HCT116 (cell line): Measurements from ENCODE around the gene C9orf78. TPM values are rescaled to one million over a fixed set of nuclear protein-coding genes. Genes with fewer than 3 reads are reported as not detected.
"Not testable (repeated sequence)": the region's sequence is repeated elsewhere in the genome, so short reads cannot be mapped to it uniquely, and the experiment has no call there.

Experiments
- ATAC-seq: fragments of 200-7000 bp; cut with Tn5 transposase; 2 replicates; pipeline ENCODE4 v1.9.1; 2020; ENCODE audit warnings: mild to moderate bottlenecking, moderate library complexity
- BruUV-seq: library from RNA; stranded (reverse); fragments of 400-500 nt; replicated peaks from 2 replicates; lab custom pipeline; 2021; lab: Mats Ljungman, UMichigan
- CTCF ChIA-PET: fragments of 300-600 bp; sonication (Branson Sonifier 250); formaldehyde crosslinking; loops from one replicate; lab custom pipeline; 2021; ENCODE audit warnings: antibody characterized with exemption; lab: Charles Lee
- POLR2A ChIA-PET: fragments of 300-600, 350-600 bp; sonication (Branson Sonifier 250); formaldehyde crosslinking; loops from one replicate; lab custom pipeline; 2021; ENCODE audit warnings: antibody characterized with exemption; lab: Charles Lee
- RAD21 ChIA-PET, 2 experiments: fragments of 300-600 bp; sonication (Branson Sonifier 250); formaldehyde crosslinking; loops; one replicate each; lab custom pipeline; 2023; ENCODE audit warnings: low total read pairs in 2 of 2; ENCODE audit not compliant: uncharacterized antibody in 2 of 2, unreplicated experiment in 2 of 2, low non-redundant PET in 1 of 2; lab: Charles Lee
- DNase-seq: peaks from one replicate; pipeline ENCODE4 v3.0.0-alpha.2; 2010; ENCODE audit warnings: low read depth, low spot score
- H2AFZ ChIP-seq: fragments of 200-600 bp; shearing (Covaris generic), sonication (generic); 2 replicates; pipeline ENCODE4 v1.6.1; 2017; ENCODE audit warnings: low read depth, mixed run types, mixed read lengths, antibody characterized with exemption, low read length; ENCODE audit not compliant: poor library complexity, severe bottlenecking
- H3K27ac ChIP-seq: 2 replicates; pipeline ENCODE4 v1.5.1; 2012; ENCODE audit warnings: low read depth, low read length
- H3K27me3 ChIP-seq: fragments of 200-600 bp; sonication (generic); 2 replicates; pipeline ENCODE4 v1.6.1; 2016; ENCODE audit warnings: mixed run types, low read length, mixed read lengths; ENCODE audit not compliant: insufficient read depth
- H3K36me3 ChIP-seq, 2 experiments: fragments of 200-500 bp in 1 of 2; fragments of 200-600 bp in 1 of 2; sonication (Bioruptor generic) in 1 of 2; sonication (generic) in 1 of 2; 2 replicates each; pipeline versions ENCODE4 v1.5.1 to v1.6.1; 2014 to 2016; ENCODE audit warnings: low read length in 2 of 2, inconsistent platforms in 1 of 2, mixed read lengths in 1 of 2, mixed run types in 1 of 2; ENCODE audit not compliant: insufficient read depth in 2 of 2, control insufficient read depth in 1 of 2
- H3K4me1 ChIP-seq, 2 experiments: fragments of 200-600 bp in 1 of 2; sonication (generic) in 1 of 2; 2 replicates each; pipeline versions ENCODE4 v1.5.1 to v1.6.1; 2012 to 2017; ENCODE audit warnings: low read length in 2 of 2, inconsistent platforms in 1 of 2, mild to moderate bottlenecking in 1 of 2, mixed read lengths in 1 of 2, mixed run types in 1 of 2, moderate library complexity in 1 of 2; ENCODE audit not compliant: insufficient read depth in 2 of 2, control insufficient read depth in 1 of 2
- H3K4me2 ChIP-seq: fragments of 200-600 bp; sonication (generic); 2 replicates; pipeline ENCODE4 v1.6.1; 2017; ENCODE audit warnings: mixed run types, low read length, mixed read lengths
- H3K4me3 ChIP-seq, 2 experiments: fragments of 200-600 bp in 1 of 2; sonication (generic) in 1 of 2; replicated peaks in 1 of 2; 2 replicates each; pipeline ENCODE4 v1.5.1; 2011 to 2016; ENCODE audit warnings: low read length in 2 of 2, control low read depth in 1 of 2, low read depth in 1 of 2, mild to moderate bottlenecking in 1 of 2, mixed read lengths in 1 of 2, mixed run types in 1 of 2
- H3K79me2 ChIP-seq: fragments of 200-600 bp; sonication (generic); 2 replicates; pipeline ENCODE4 v1.6.1; 2017; ENCODE audit warnings: mild to moderate bottlenecking, mixed run types, low read length, moderate library complexity, mixed read lengths; ENCODE audit not compliant: insufficient read depth
- H3K9ac ChIP-seq: fragments of 200-600 bp; sonication (generic); 2 replicates; pipeline ENCODE4 v1.6.1; 2016; ENCODE audit warnings: low read length, mixed read lengths
- H3K9me2 ChIP-seq: fragments of 200-600 bp; sonication (generic), shearing (Covaris generic); 2 replicates; pipeline ENCODE4 v1.6.1; 2017; ENCODE audit warnings: mixed run types, mild to moderate bottlenecking, moderate library complexity; ENCODE audit not compliant: insufficient read depth
- H3K9me3 ChIP-seq, 2 experiments: fragments of 200-500 bp in 1 of 2; fragments of 200-600 bp in 1 of 2; sonication (Bioruptor generic) in 1 of 2; sonication (generic) in 1 of 2; 2 replicates each; pipeline ENCODE4 v1.6.1; 2014 to 2017; ENCODE audit warnings: low read length in 2 of 2, mixed read lengths in 2 of 2, inconsistent platforms in 1 of 2, low read depth in 1 of 2, mild to moderate bottlenecking in 1 of 2, mixed run types in 1 of 2, moderate library complexity in 1 of 2; ENCODE audit not compliant: control insufficient read depth in 1 of 2, insufficient read depth in 1 of 2
- H4K20me1 ChIP-seq: fragments of 200-600 bp; sonication (generic), shearing (Covaris generic); 2 replicates; pipeline ENCODE4 v1.6.1; 2017; ENCODE audit warnings: mixed run types, mild to moderate bottlenecking, moderate library complexity; ENCODE audit not compliant: insufficient read depth
- ATF3 ChIP-seq: IDR thresholded peaks from 2 replicates; pipeline ENCODE4 v1.6.1; 2012
- CTCF ChIP-seq, 3 experiments: fragments of 200-600 bp in 1 of 3; sonication (generic) in 1 of 3; IDR thresholded peaks in 2 of 3; conservative IDR thresholded peaks in 1 of 3; 2 replicates each; pipeline ENCODE4 v1.5.1; 2012 to 2017; ENCODE audit warnings: low read depth in 2 of 3, low read length in 2 of 3, antibody characterized with exemption in 1 of 3, borderline replicate concordance in 1 of 3, control low read depth in 1 of 3, mild to moderate bottlenecking in 1 of 3, mixed read lengths in 1 of 3, mixed run types in 1 of 3, moderate library complexity in 1 of 3; ENCODE audit not compliant: insufficient read depth in 1 of 3
- ELF1 ChIP-seq: IDR thresholded peaks from 2 replicates; pipeline ENCODE4 v1.6.1; 2012; ENCODE audit warnings: low read depth, borderline replicate concordance
- EZH2 ChIP-seq: fragments of 200-600 bp; sonication (generic); IDR thresholded peaks from 2 replicates; pipeline ENCODE4 v1.6.1; 2017; ENCODE audit warnings: antibody characterized with exemption, mixed run types
- FOSL1 ChIP-seq: IDR thresholded peaks from 2 replicates; pipeline ENCODE4 v1.6.1; 2012; ENCODE audit warnings: low read depth
- MAX ChIP-seq: IDR thresholded peaks from 2 replicates; pipeline ENCODE4 v1.6.1; 2012
- POLR2AphosphoS5 ChIP-seq: IDR thresholded peaks from 2 replicates; pipeline ENCODE4 v1.6.1; 2011; ENCODE audit warnings: mild to moderate bottlenecking, low read depth, low read length, moderate library complexity
- RAD21 ChIP-seq: IDR thresholded peaks from 2 replicates; pipeline ENCODE4 v1.6.1; 2012; ENCODE audit warnings: low read depth, mild to moderate bottlenecking
- SP1 ChIP-seq: IDR thresholded peaks from 2 replicates; pipeline ENCODE4 v1.6.1; 2012; ENCODE audit warnings: low read depth
- ZFX ChIP-seq: fragments of 450-650 bp; IDR thresholded peaks from 2 replicates; pipeline ENCODE4 v1.6.1; 2017
- intact Hi-C: fragments of 100-400 bp; cut with micrococcal nuclease; formaldehyde crosslinking; loops from 2 replicates; pipeline ENCODE4 v1.10.0; 2022
- total RNA-seq: library from RNA; stranded (reverse); gene quantifications from one replicate; pipeline ENCODE4 v1.2.1, GENCODE V29; 2021; ENCODE audit not compliant: unreplicated experiment

The C9orf78 gene
- total RNA-seq, 1 experiment from 2014 or later: 41.4 TPM

- DNase-seq (no peak), ATAC-seq (no peak)
- Histone ChIP-seq H3K79me2 (no peaks in the 10 kb centered on the region), H4K20me1 (no peaks in the 10 kb centered on the region), H3K4me3 (no peak overlapping the region), H3K9me2 (no peaks in the 10 kb centered on the region), H3K36me3 (no peaks in the 10 kb centered on the region), H3K4me2 (no peak overlapping the region), H3K9me3 (no peaks in the 10 kb centered on the region), H3K9ac (no peak overlapping the region), H2AFZ (no peak overlapping the region), H3K27me3 (no peaks in the 10 kb centered on the region), H3K4me1 (peaks cover 3 to 11% of the 10 kb centered on the region in 2 experiments; a peak in 2 of 4 replicates), H3K27ac (no peak overlapping the region)
- intact Hi-C loops: loop anchor here (2.0 kb wide), 1 partner anchor 655 kb away; no protein-coding TSS in a partner anchor
- RAD21 ChIA-PET: no interaction called here
- TF ChIP-seq RAD21 (no peak), SP1 (no peak), ELF1 (no peak), POLR2AphosphoS5 (no peak), ZFX (no peak), ATF3 (no peak), FOSL1 (no peak), MAX (no peak), EZH2 (no peak), CTCF (IDR thresholded peaks at IDR 0.05 in 2 of 3, conservative IDR thresholded peaks at IDR 0.05 in 1 of 3; ENCODE audit: borderline replicate concordance in 1 of 3, insufficient read depth in 1 of 3, low read depth in 2 of 3, low read length in 2 of 3) (no peak)
- CTCF ChIA-PET: no interaction called here
- no TSS peak for BruUV-seq
- POLR2A ChIA-PET: no interaction called here
Observed at GRCh38 chr9:129785866-129786265, 49.2 kb downstream of the C9orf78 start.

- CTCF ChIA-PET: interaction anchor here (1.9 kb wide), 1 partner anchor 47 kb away, joined by 9 read pairs; no protein-coding TSS in a partner anchor
- H3K36me3 ChIP-seq, H3K9me3 ChIP-seq, H4K20me1 ChIP-seq, ATAC-seq, H2AFZ ChIP-seq, BruUV-seq, H3K4me2 ChIP-seq, H3K9ac ChIP-seq, H3K9me2 ChIP-seq, DNase-seq, H3K27ac ChIP-seq, POLR2A ChIA-PET, H3K79me2 ChIP-seq, H3K4me1 ChIP-seq, H3K4me3 ChIP-seq, H3K27me3 ChIP-seq: not testable (repeated sequence)
- intact Hi-C loops: loop anchor here (2.0 kb wide), 1 partner anchor 654 kb away; no protein-coding TSS in a partner anchor
- RAD21 ChIA-PET: interaction anchor here (1.1 to 1.7 kb wide), 2 partner anchors 47 kb away, joined by 4 to 8 read pairs; no protein-coding TSS in a partner anchor
Observed at GRCh38 chr9:129784970-129785369, 50.1 kb downstream of the C9orf78 start.
